HepG2 (cell line): ENCODE data around the gene MED13L. TPM values are rescaled to one million over a fixed set of nuclear protein-coding genes. Genes with fewer than 3 reads are reported as not detected.

ENCODE experiments used
- ATAC-seq: fragments of 200-7000 bp; cut with Tn5 transposase; 3 replicates; pipeline ENCODE4 v1.9.1; 2020; ENCODE audit warnings: mild to moderate bottlenecking, moderate library complexity
- BruUV-seq: library from RNA; stranded (reverse); fragments of 400-500 nt; replicated peaks from 2 replicates; lab custom pipeline; 2021; lab: Mats Ljungman, UMichigan
- CTCF ChIA-PET: fragments of 300-600 bp; formaldehyde crosslinking; extraction: SDS; loops from one replicate; lab custom pipeline; 2021; ENCODE audit warnings: low total read pairs, inconsistent platforms, low intra/inter-chr PET ratio; lab: Yijun Ruan, JAX
- POLR2A ChIA-PET: fragments of 350-600 bp; sonication (Branson Sonifier 250); formaldehyde crosslinking; loops from one replicate; lab custom pipeline; 2020; ENCODE audit warnings: antibody characterized with exemption, inconsistent platforms; lab: Yijun Ruan, JAX
- DNase-seq: peaks from one replicate; pipeline ENCODE4 v3.0.0-alpha.2; 2015; ENCODE audit warnings: low spot score
- FAIRE-seq: peaks from 3 replicates; lab custom pipeline; 2011; peaks lifted over from hg19 to GRCh38; lab: Jason Lieb, UNC
- H2AFZ ChIP-seq: one replicate; pipeline ENCODE4 v1.6.1; 2011; ENCODE audit warnings: low read length, inconsistent platforms
- H3K27ac ChIP-seq: fragments of 300-600 bp; 3 replicates; pipeline ENCODE4 v1.8.0; 2011; ENCODE audit warnings: mixed run types, mild to moderate bottlenecking, mixed read lengths, low read length, inconsistent platforms; ENCODE audit not compliant: insufficient read depth; ENCODE audit errors: extremely low read length
- H3K27me3 ChIP-seq, 2 experiments: fragments of 200-600 bp in 1 of 2; 2 replicates in 1 of 2; 3 replicates in 1 of 2; pipeline versions ENCODE4 v1.6.0 to v1.8.0; 2011; ENCODE audit warnings: low read length in 2 of 2, mild to moderate bottlenecking in 2 of 2, moderate library complexity in 2 of 2, inconsistent platforms in 1 of 2; ENCODE audit not compliant: insufficient read depth in 2 of 2, control insufficient read depth in 1 of 2
- H3K36me3 ChIP-seq, 2 experiments: fragments of 200-600 bp in 1 of 2; replicated peaks in 1 of 2; 2 replicates in 1 of 2; 3 replicates in 1 of 2; pipeline versions ENCODE4 v1.5.1 to v1.8.0; 2011; ENCODE audit warnings: low read length in 2 of 2, inconsistent platforms in 1 of 2; ENCODE audit not compliant: insufficient read depth in 2 of 2, control insufficient read depth in 1 of 2
- H3K4me1 ChIP-seq: 2 replicates; pipeline ENCODE4 v1.5.1; 2012; ENCODE audit warnings: low read length, inconsistent platforms; ENCODE audit not compliant: insufficient read depth
- H3K4me2 ChIP-seq: 2 replicates; pipeline ENCODE4 v1.6.0; 2011; ENCODE audit warnings: low read depth, low read length, inconsistent platforms
- H3K4me3 ChIP-seq, 3 experiments: fragments of 200-600 bp in 1 of 3; sonication (generic), shearing (Covaris generic) in 1 of 3; replicated peaks in 1 of 3; 2 replicates each; pipeline ENCODE4 v1.5.1; 2011 to 2016; ENCODE audit warnings: low read length in 3 of 3, inconsistent platforms in 2 of 3, low read depth in 2 of 3, mild to moderate bottlenecking in 2 of 3, control low read depth in 1 of 3, mixed read lengths in 1 of 3; ENCODE audit not compliant: insufficient read depth in 1 of 3
- H3K79me2 ChIP-seq: one replicate; pipeline ENCODE4 v1.6.1; 2011; ENCODE audit warnings: low read length, inconsistent platforms; ENCODE audit not compliant: insufficient read depth
- H3K9ac ChIP-seq: 2 replicates; pipeline ENCODE4 v1.6.0; 2011; ENCODE audit warnings: mild to moderate bottlenecking, low read depth, low read length, inconsistent platforms; ENCODE audit not compliant: insufficient read depth
- H3K9me3 ChIP-seq: 2 replicates; pipeline ENCODE4 v1.5.1; 2012; ENCODE audit warnings: mild to moderate bottlenecking, low read length
- H4K20me1 ChIP-seq: 2 replicates; pipeline ENCODE4 v1.6.0; 2011; ENCODE audit warnings: inconsistent platforms, mild to moderate bottlenecking, low read length, moderate library complexity; ENCODE audit not compliant: insufficient read depth
- ATRX ChIP-seq: sonication (generic); formaldehyde crosslinking; IDR thresholded peaks from 2 replicates; pipeline ENCODE4 v1.4.0; 2020; ENCODE audit warnings: missing genetic modification reagents, borderline replicate concordance
- GMEB1 ChIP-seq: sonication (generic); formaldehyde crosslinking; IDR thresholded peaks from 2 replicates; pipeline ENCODE4 v1.5.1; 2020; ENCODE audit warnings: missing genetic modification reagents, mild to moderate bottlenecking, borderline replicate concordance
- MTF1 ChIP-seq: sonication (generic); formaldehyde crosslinking; IDR thresholded peaks from 2 replicates; pipeline ENCODE4 v1.5.0; 2020; ENCODE audit warnings: missing genetic modification reagents
- NFYB ChIP-seq: sonication (generic); formaldehyde crosslinking; IDR thresholded peaks from 2 replicates; pipeline ENCODE4 v1.4.0; 2020; ENCODE audit warnings: missing genetic modification reagents
- SP5 ChIP-seq: IDR thresholded peaks from 2 replicates; pipeline ENCODE4 v1.6.1; 2016; ENCODE audit warnings: low read depth, borderline replicate concordance
- ZBTB46 ChIP-seq: sonication (generic); formaldehyde crosslinking; IDR thresholded peaks from 2 replicates; pipeline ENCODE4 v1.4.0; 2020; ENCODE audit warnings: mild to moderate bottlenecking, missing genetic modification reagents, borderline replicate concordance
- ZNF264 ChIP-seq: sonication (generic); formaldehyde crosslinking; IDR thresholded peaks from 2 replicates; pipeline ENCODE4 v1.4.0; 2020; ENCODE audit warnings: missing genetic modification reagents
- ZNF33A ChIP-seq: sonication (generic); formaldehyde crosslinking; IDR thresholded peaks from 2 replicates; pipeline ENCODE4 v1.5.1; 2020; ENCODE audit warnings: missing genetic modification reagents, mild to moderate bottlenecking, moderate library complexity, borderline replicate concordance
- ZNF414 ChIP-seq: sonication (generic); formaldehyde crosslinking; IDR thresholded peaks from 2 replicates; pipeline ENCODE4 v1.5.0; 2020; ENCODE audit warnings: missing genetic modification reagents
- ZNF773 ChIP-seq: sonication (generic); formaldehyde crosslinking; IDR thresholded peaks from 2 replicates; pipeline ENCODE4 v1.4.0; 2020; ENCODE audit warnings: missing genetic modification reagents, borderline replicate concordance
- ZNF776 ChIP-seq: sonication (generic); formaldehyde crosslinking; IDR thresholded peaks from 2 replicates; pipeline ENCODE4 v1.4.0; 2020; ENCODE audit warnings: mild to moderate bottlenecking, missing genetic modification reagents
- ZSCAN22 ChIP-seq: sonication (generic); formaldehyde crosslinking; IDR thresholded peaks from 2 replicates; pipeline ENCODE4 v1.4.0; 2020; ENCODE audit warnings: mild to moderate bottlenecking, missing genetic modification reagents
- WGBS: methylation state at CpG from one replicate; pipeline ENCODE4 v1.1.6; 2017; ENCODE audit warnings: low lambda C conversion rate; 5-methylcytosine and 5-hydroxymethylcytosine counted together
- in situ Hi-C: cut with HindIII; loops from 2 replicates; pipeline ENCODE4 v1.10.0; 2017; ENCODE audit warnings: low pct_unique_long_range_greater_than_20kb; ENCODE audit not compliant: extremely low pct_ligation_motif_present
- intact Hi-C: fragments of 100-400 bp; cut with micrococcal nuclease; formaldehyde crosslinking; loops from one replicate; pipeline ENCODE4 v1.10.0; 2022; ENCODE audit not compliant: unreplicated experiment
- polyA plus RNA-seq, 8 experiments: library from polyadenylated mRNA; depleted of rRNA in 3 of 8; stranded (reverse) in 7 of 8; unstranded in 1 of 8; fragments of >200 nt; fragmentation: Illumina TruSeq in 4 of 8; extraction: Trizol in 4 of 8; gene quantifications; 2 replicates each; pipeline versions ENCODE4 v1.2.1 to v1.2.3, GENCODE V29; 2011 to 2016; ENCODE audit warnings: low read depth in 4 of 8, missing spikeins in 1 of 8, mixed read lengths in 1 of 8; ENCODE audit not compliant: insufficient read depth in 1 of 8
- total RNA-seq, 5 experiments: library from RNA; depleted of rRNA; stranded (reverse); fragments of >200 nt; fragmentation: Illumina TruSeq; extraction: Trizol; gene quantifications; 2 replicates each; pipeline ENCODE4 v1.2.3, GENCODE V29; 2016; ENCODE audit warnings: low read depth in 1 of 5
- TF ChIP-seq, protein P1 (sequence below): sonication (generic); formaldehyde crosslinking; IDR thresholded peaks from 2 replicates; pipeline ENCODE4 v1.4.0; 2020; ENCODE audit warnings: missing genetic modification reagents, borderline replicate concordance

Gene MED13L
- total and polyA plus RNA-seq, 2 of the 13 experiments (the other 11 are each of a cell fraction or from before 2014, with no cell fraction given) = 24.8 to 38.9 TPM

GRCh38 chr12:116093915-116094314, 183.6 kb downstream of the MED13L start:
- 82% methylated on average over 1 of the region's 1 CpG for WGBS
- Histone ChIP-seq H3K27me3 (no peaks in the 10 kb centered on the region), H3K36me3 (no peaks in the 10 kb centered on the region; a peak in 1 of 5 replicates), H3K4me3 (no peak overlapping the region), H2AFZ (no peak overlapping the region), H3K27ac (no peak overlapping the region), H3K79me2 (no peaks in the 10 kb centered on the region), H4K20me1 (no peaks in the 10 kb centered on the region), H3K9ac (no peak overlapping the region), H3K9me3 (no peaks in the 10 kb centered on the region), H3K4me1 (peaks cover 12% of the 10 kb centered on the region), H3K4me2 (no peak overlapping the region)
- intact Hi-C loops = no loop called here
- ATAC-seq (no peak), FAIRE-seq (no peak), DNase-seq (no peak)
- in situ Hi-C loops = no loop called here
- CTCF ChIA-PET = no interaction called here
- POLR2A ChIA-PET = no interaction called here
- no TSS peak for BruUV-seq
- TF ChIP-seq ZNF773 (CRISPR knock-in tag) = no peak
- TF ChIP-seq ZBTB46 (CRISPR knock-in tag) = no peak
- TF ChIP-seq ZNF33A (CRISPR knock-in tag) = no peak
- TF ChIP-seq NFYB = no peak
- TF ChIP-seq ZNF414 = no peak
- TF ChIP-seq ZSCAN22 (CRISPR knock-in tag) = no peak
- TF ChIP-seq, protein P1, sequence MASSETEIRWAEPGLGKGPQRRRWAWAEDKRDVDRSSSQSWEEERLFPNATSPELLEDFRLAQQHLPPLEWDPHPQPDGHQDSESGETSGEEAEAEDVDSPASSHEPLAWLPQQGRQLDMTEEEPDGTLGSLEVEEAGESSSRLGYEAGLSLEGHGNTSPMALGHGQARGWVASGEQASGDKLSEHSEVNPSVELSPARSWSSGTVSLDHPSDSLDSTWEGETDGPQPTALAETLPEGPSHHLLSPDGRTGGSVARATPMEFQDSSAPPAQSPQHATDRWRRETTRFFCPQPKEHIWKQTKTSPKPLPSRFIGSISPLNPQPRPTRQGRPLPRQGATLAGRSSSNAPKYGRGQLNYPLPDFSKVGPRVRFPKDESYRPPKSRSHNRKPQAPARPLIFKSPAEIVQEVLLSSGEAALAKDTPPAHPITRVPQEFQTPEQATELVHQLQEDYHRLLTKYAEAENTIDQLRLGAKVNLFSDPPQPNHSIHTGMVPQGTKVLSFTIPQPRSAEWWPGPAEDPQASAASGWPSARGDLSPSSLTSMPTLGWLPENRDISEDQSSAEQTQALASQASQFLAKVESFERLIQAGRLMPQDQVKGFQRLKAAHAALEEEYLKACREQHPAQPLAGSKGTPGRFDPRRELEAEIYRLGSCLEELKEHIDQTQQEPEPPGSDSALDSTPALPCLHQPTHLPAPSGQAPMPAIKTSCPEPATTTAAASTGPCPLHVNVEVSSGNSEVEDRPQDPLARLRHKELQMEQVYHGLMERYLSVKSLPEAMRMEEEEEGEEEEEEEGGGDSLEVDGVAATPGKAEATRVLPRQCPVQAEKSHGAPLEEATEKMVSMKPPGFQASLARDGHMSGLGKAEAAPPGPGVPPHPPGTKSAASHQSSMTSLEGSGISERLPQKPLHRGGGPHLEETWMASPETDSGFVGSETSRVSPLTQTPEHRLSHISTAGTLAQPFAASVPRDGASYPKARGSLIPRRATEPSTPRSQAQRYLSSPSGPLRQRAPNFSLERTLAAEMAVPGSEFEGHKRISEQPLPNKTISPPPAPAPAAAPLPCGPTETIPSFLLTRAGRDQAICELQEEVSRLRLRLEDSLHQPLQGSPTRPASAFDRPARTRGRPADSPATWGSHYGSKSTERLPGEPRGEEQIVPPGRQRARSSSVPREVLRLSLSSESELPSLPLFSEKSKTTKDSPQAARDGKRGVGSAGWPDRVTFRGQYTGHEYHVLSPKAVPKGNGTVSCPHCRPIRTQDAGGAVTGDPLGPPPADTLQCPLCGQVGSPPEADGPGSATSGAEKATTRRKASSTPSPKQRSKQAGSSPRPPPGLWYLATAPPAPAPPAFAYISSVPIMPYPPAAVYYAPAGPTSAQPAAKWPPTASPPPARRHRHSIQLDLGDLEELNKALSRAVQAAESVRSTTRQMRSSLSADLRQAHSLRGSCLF (CRISPR knock-in tag) = no peak
- TF ChIP-seq ATRX (CRISPR knock-in tag) = no peak
- no peak for TF ChIP-seq ZNF776
- TF ChIP-seq ZNF264 (CRISPR knock-in tag) = no peak
- TF ChIP-seq SP5 (CRISPR knock-in tag) = no peak
- no peak for TF ChIP-seq MTF1 (CRISPR knock-in tag)
- TF ChIP-seq GMEB1 = no peak
